IMR-90 (cell line): ENCODE data around the gene APOBR.

Experiments
- POLR2A ChIP-seq: IDR thresholded peaks from 2 replicates; pipeline ENCODE4 v1.6.1; 2012; ENCODE audit warnings: mild to moderate bottlenecking, low read depth, low read length
- RAD21 ChIP-seq: IDR thresholded peaks from 2 replicates; pipeline ENCODE4 v1.6.1; 2012; ENCODE audit warnings: low read length, improper control_type of control experiment
- TF ChIP-seq, protein P1 (sequence below): conservative IDR thresholded peaks from 2 replicates; pipeline ENCODE4 v1.5.1; 2012; ENCODE audit warnings: mild to moderate bottlenecking, low read depth, low read length, improper control_type of control experiment
- TF ChIP-seq, protein P2 (sequence below): fragments of 150-350 bp; IDR thresholded peaks from 2 replicates; pipeline ENCODE4 v1.6.1; 2017; ENCODE audit warnings: mild to moderate bottlenecking, antibody characterized with exemption, low read length, low read depth

DNA sequence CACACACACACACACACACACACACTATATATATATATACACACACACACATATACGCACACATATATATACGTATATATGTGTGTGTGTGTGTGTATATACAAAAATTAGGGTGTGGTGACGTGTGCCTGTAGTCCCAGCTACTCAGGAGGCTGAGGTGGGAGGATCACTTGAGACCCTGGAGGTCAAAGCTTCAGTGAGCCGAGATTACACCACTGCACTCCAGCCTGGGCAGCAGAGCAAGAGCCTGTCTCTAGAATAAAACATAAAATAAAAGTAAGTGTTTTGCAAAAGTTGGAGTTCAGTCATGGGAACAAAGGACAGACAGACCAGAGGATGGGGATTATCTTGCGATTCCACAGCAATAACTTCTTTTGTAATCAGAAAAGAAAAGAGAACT is 33.5 kb downstream of the APOBR start:
- TF ChIP-seq, protein P1, sequence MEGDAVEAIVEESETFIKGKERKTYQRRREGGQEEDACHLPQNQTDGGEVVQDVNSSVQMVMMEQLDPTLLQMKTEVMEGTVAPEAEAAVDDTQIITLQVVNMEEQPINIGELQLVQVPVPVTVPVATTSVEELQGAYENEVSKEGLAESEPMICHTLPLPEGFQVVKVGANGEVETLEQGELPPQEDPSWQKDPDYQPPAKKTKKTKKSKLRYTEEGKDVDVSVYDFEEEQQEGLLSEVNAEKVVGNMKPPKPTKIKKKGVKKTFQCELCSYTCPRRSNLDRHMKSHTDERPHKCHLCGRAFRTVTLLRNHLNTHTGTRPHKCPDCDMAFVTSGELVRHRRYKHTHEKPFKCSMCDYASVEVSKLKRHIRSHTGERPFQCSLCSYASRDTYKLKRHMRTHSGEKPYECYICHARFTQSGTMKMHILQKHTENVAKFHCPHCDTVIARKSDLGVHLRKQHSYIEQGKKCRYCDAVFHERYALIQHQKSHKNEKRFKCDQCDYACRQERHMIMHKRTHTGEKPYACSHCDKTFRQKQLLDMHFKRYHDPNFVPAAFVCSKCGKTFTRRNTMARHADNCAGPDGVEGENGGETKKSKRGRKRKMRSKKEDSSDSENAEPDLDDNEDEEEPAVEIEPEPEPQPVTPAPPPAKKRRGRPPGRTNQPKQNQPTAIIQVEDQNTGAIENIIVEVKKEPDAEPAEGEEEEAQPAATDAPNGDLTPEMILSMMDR, result no peak
- no peak for TF ChIP-seq POLR2A
- TF ChIP-seq, protein P2, sequence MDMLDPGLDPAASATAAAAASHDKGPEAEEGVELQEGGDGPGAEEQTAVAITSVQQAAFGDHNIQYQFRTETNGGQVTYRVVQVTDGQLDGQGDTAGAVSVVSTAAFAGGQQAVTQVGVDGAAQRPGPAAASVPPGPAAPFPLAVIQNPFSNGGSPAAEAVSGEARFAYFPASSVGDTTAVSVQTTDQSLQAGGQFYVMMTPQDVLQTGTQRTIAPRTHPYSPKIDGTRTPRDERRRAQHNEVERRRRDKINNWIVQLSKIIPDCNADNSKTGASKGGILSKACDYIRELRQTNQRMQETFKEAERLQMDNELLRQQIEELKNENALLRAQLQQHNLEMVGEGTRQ, result no peak
- no peak for TF ChIP-seq RAD21
